Mesendoderm (in vitro differentiated cells): Measurements from ENCODE around the gene KDM5B.

Source experiments
- DNase-seq: peaks from one replicate; pipeline ENCODE4 v3.0.0; 2013
- H2AK5ac ChIP-seq: 2 replicates; pipeline ENCODE4 v1.6.1; 2013; ENCODE audit warnings: low read length, inconsistent platforms
- H2BK120ac ChIP-seq: 2 replicates; pipeline ENCODE4 v1.6.1; 2013; ENCODE audit warnings: low read depth, mild to moderate bottlenecking, low read length, moderate library complexity, mixed read lengths
- H2BK15ac ChIP-seq: replicated peaks from 2 replicates; pipeline ENCODE4 v1.6.1; 2013; ENCODE audit warnings: low read depth, mild to moderate bottlenecking, moderate library complexity
- H2BK5ac ChIP-seq: 2 replicates; pipeline ENCODE4 v1.6.1; 2013; ENCODE audit warnings: low read length, inconsistent platforms
- H3K18ac ChIP-seq: 2 replicates; pipeline ENCODE4 v1.6.1; 2013; ENCODE audit warnings: mild to moderate bottlenecking, low read length, mixed read lengths
- H3K23ac ChIP-seq: one replicate; pipeline ENCODE4 v1.6.1; 2013; ENCODE audit warnings: low read length
- H3K27ac ChIP-seq: 2 replicates; pipeline ENCODE4 v1.5.1; 2013; ENCODE audit warnings: low read depth, mild to moderate bottlenecking, inconsistent platforms, low read length, moderate library complexity
- H3K27me3 ChIP-seq: 2 replicates; pipeline ENCODE4 v1.6.1; 2013; ENCODE audit warnings: low read length, control low read depth, mild to moderate bottlenecking, inconsistent platforms; ENCODE audit not compliant: insufficient read depth, poor library complexity
- H3K36me3 ChIP-seq: 2 replicates; pipeline ENCODE4 v1.6.1; 2013; ENCODE audit warnings: low read length, inconsistent platforms; ENCODE audit not compliant: control insufficient read depth, insufficient read depth
- H3K4ac ChIP-seq: one replicate; pipeline ENCODE4 v1.6.1; 2013; ENCODE audit warnings: low read depth, mild to moderate bottlenecking, low read length, moderate library complexity
- H3K4me1 ChIP-seq: 2 replicates; pipeline ENCODE4 v1.6.1; 2013; ENCODE audit warnings: low read depth, low read length, inconsistent platforms; ENCODE audit not compliant: control insufficient read depth
- H3K4me2 ChIP-seq: 2 replicates; pipeline ENCODE4 v1.6.1; 2013; ENCODE audit warnings: low read length
- H3K4me3 ChIP-seq: 2 replicates; pipeline ENCODE4 v1.5.1; 2013; ENCODE audit warnings: mild to moderate bottlenecking, low read length
- H3K56ac ChIP-seq: one replicate; pipeline ENCODE4 v1.6.1; 2013; ENCODE audit warnings: low read length
- H3K79me1 ChIP-seq: 2 replicates; pipeline ENCODE4 v1.6.1; 2013; ENCODE audit warnings: low read length, inconsistent platforms
- H3K79me2 ChIP-seq: 2 replicates; pipeline ENCODE4 v1.6.1; 2013; ENCODE audit warnings: mild to moderate bottlenecking, low read length; ENCODE audit not compliant: control insufficient read depth, insufficient read depth
- H3K9ac ChIP-seq: 2 replicates; pipeline ENCODE4 v1.6.1; 2013; ENCODE audit warnings: low read length, inconsistent platforms
- H4K5ac ChIP-seq: one replicate; pipeline ENCODE4 v1.6.1; 2013; ENCODE audit warnings: low read length
- H4K8ac ChIP-seq: one replicate; pipeline ENCODE4 v1.6.1; 2013; ENCODE audit warnings: low read depth, mild to moderate bottlenecking, control low read depth, low read length, moderate library complexity
- WGBS: extraction: QIAGEN DNeasy Blood & Tissue Kit; methylation state at CpG from one replicate; pipeline ENCODE4 v1.1.7; 2013; ENCODE audit warnings: low lambda C conversion rate, missing lambda C conversion rate; ENCODE audit not compliant: insufficient coverage; ENCODE audit errors: extremely low coverage; 5-methylcytosine and 5-hydroxymethylcytosine counted together

KDM5B gene

GRCh38 chr1:202794051-202794740 is 14.0 kb downstream of the KDM5B start:
- Histone ChIP-seq H3K18ac (no peak overlapping the region), H2BK5ac (no peak overlapping the region), H4K8ac (no peak overlapping the region), H3K79me2 (peaks cover 77% of the 10 kb centered on the region), H3K9ac (no peak overlapping the region), H3K79me1 (peaks cover 23% of the 10 kb centered on the region), H3K36me3 (no peaks in the 10 kb centered on the region), H4K5ac (no peak overlapping the region), H2BK120ac (no peak overlapping the region), H3K4ac (no peak overlapping the region), H3K27me3 (no peaks in the 10 kb centered on the region), H3K27ac (no peak overlapping the region), H3K4me3 (no peak overlapping the region), H2BK15ac (no peak overlapping the region), H3K4me1 (no peaks in the 10 kb centered on the region), H2AK5ac (no peak overlapping the region), H3K4me2 (no peak overlapping the region), H3K56ac (no peak overlapping the region), H3K23ac (no peak overlapping the region)
- DNase-seq, result no peak

- H3K4ac ChIP-seq, result no peak overlapping the region
- no peak for DNase-seq
- H3K4me3 ChIP-seq, result no peak overlapping the region
- H3K27ac ChIP-seq, result no peak overlapping the region
- no peak overlapping the region for H2BK120ac ChIP-seq
- no peaks in the 10 kb centered on the region for H3K4me1 ChIP-seq
- H3K79me2 ChIP-seq, result peaks cover 71% of the 10 kb centered on the region
- H3K9ac ChIP-seq, result no peak overlapping the region
- no peaks in the 10 kb centered on the region for H3K27me3 ChIP-seq
- no peak overlapping the region for H3K4me2 ChIP-seq
- no peak overlapping the region for H2BK15ac ChIP-seq
- WGBS, result 100% methylated on average over 3 of the region's 4 CpGs
- H3K18ac ChIP-seq, result no peak overlapping the region
- no peak overlapping the region for H2BK5ac ChIP-seq
- no peak overlapping the region for H4K5ac ChIP-seq
- no peak overlapping the region for H3K23ac ChIP-seq
- no peak overlapping the region for H3K56ac ChIP-seq
- H3K79me1 ChIP-seq, result peaks cover 14% of the 10 kb centered on the region
- H4K8ac ChIP-seq, result no peak overlapping the region
- H3K36me3 ChIP-seq, result no peaks in the 10 kb centered on the region
- no peak overlapping the region for H2AK5ac ChIP-seq
Measured at GRCh38 chr1:202791077-202791747, 17.0 kb downstream of the KDM5B start.

GRCh38 chr1:202788800-202789199 is 19.4 kb downstream of the KDM5B start:
- Histone ChIP-seq H3K56ac (no peak overlapping the region), H4K8ac (no peak overlapping the region), H3K36me3 (no peaks in the 10 kb centered on the region), H3K79me1 (peaks cover 9% of the 10 kb centered on the region), H4K5ac (no peak overlapping the region), H2BK15ac (no peak overlapping the region), H3K4ac (no peak overlapping the region), H3K4me3 (no peak overlapping the region), H3K27me3 (no peaks in the 10 kb centered on the region), H3K9ac (no peak overlapping the region), H3K4me1 (no peaks in the 10 kb centered on the region), H2BK120ac (no peak overlapping the region), H3K27ac (no peak overlapping the region), H3K79me2 (peaks cover 69% of the 10 kb centered on the region), H3K18ac (no peak overlapping the region), H2AK5ac (no peak overlapping the region), H3K23ac (no peak overlapping the region), H2BK5ac (no peak overlapping the region), H3K4me2 (no peak overlapping the region)
- no peak for DNase-seq
- no CpG with 5 or more reads among the region's 3 CpGs for WGBS

GRCh38 chr1:202786804-202787203 is 21.4 kb downstream of the KDM5B start:
- no peak overlapping the region for H4K5ac ChIP-seq
- H3K4me3 ChIP-seq, result no peak overlapping the region
- no peak overlapping the region for H3K4ac ChIP-seq
- no peak overlapping the region for H3K9ac ChIP-seq
- DNase-seq, result no peak
- H3K4me2 ChIP-seq, result no peak overlapping the region
- no peaks in the 10 kb centered on the region for H3K4me1 ChIP-seq
- H3K56ac ChIP-seq, result no peak overlapping the region
- no peaks in the 10 kb centered on the region for H3K36me3 ChIP-seq
- no peak overlapping the region for H2BK15ac ChIP-seq
- no peak overlapping the region for H3K23ac ChIP-seq
- no peak overlapping the region for H3K18ac ChIP-seq
- no peak overlapping the region for H4K8ac ChIP-seq
- no peak overlapping the region for H2BK5ac ChIP-seq
- no peak overlapping the region for H2AK5ac ChIP-seq
- peaks cover 67% of the 10 kb centered on the region for H3K79me2 ChIP-seq
- H3K27ac ChIP-seq, result no peak overlapping the region
- peaks cover 9% of the 10 kb centered on the region for H3K79me1 ChIP-seq
- WGBS, result no CpG with 5 or more reads among the region's 4 CpGs
- H2BK120ac ChIP-seq, result no peak overlapping the region
- no peaks in the 10 kb centered on the region for H3K27me3 ChIP-seq

- Histone ChIP-seq H3K79me1 (peaks cover 1% of the 10 kb centered on the region), H2BK15ac (no peak overlapping the region), H3K36me3 (peaks cover 2% of the 10 kb centered on the region), H3K9ac (no peak overlapping the region), H2AK5ac (no peak overlapping the region), H3K79me2 (peaks cover 42% of the 10 kb centered on the region), H2BK5ac (no peak overlapping the region), H3K4me3 (no peak overlapping the region), H3K4me2 (no peak overlapping the region), H3K56ac (no peak overlapping the region), H4K5ac (no peak overlapping the region), H3K27ac (no peak overlapping the region), H4K8ac (no peak overlapping the region), H3K27me3 (no peaks in the 10 kb centered on the region), H3K4me1 (no peaks in the 10 kb centered on the region), H3K23ac (no peak overlapping the region), H3K4ac (no peak overlapping the region), H2BK120ac (no peak overlapping the region), H3K18ac (no peak overlapping the region)
- no CpG with 5 or more reads among the region's 4 CpGs for WGBS
- no peak for DNase-seq
Measured at GRCh38 chr1:202781180-202781579, 27.0 kb downstream of the KDM5B start.

- Histone ChIP-seq H3K4me2 (no peak overlapping the region), H4K5ac (no peak overlapping the region), H3K23ac (no peak overlapping the region), H4K8ac (no peak overlapping the region), H3K27me3 (no peaks in the 10 kb centered on the region), H3K79me1 (no peaks in the 10 kb centered on the region), H2BK15ac (no peak overlapping the region), H3K79me2 (no peaks in the 10 kb centered on the region), H3K18ac (no peak overlapping the region), H3K4me1 (no peaks in the 10 kb centered on the region), H3K9ac (no peak overlapping the region), H2AK5ac (no peak overlapping the region), H3K4ac (no peak overlapping the region), H2BK120ac (no peak overlapping the region), H3K36me3 (peaks cover 9% of the 10 kb centered on the region), H3K56ac (no peak overlapping the region), H2BK5ac (no peak overlapping the region), H3K4me3 (no peak overlapping the region), H3K27ac (no peak overlapping the region)
- WGBS, result no CpG with 5 or more reads among the region's 2 CpGs
- no peak for DNase-seq
Measured at GRCh38 chr1:202770135-202770534, 38.1 kb downstream of the KDM5B start.
